HepG2 (cell line): ENCODE results near the gene ATP6V0E1. TPM values are rescaled to one million over a fixed set of nuclear protein-coding genes. Genes with fewer than 3 reads are reported as not detected.

Experiments used
- AGO2 ChIP-seq: fragments of 200-400 bp; formaldehyde crosslinking; optimal IDR thresholded peaks from 2 replicates; pipeline ENCODE3; 2017; ENCODE audit warnings: mild to moderate bottlenecking, low read depth, low read length, moderate library complexity
- ERF ChIP-seq: IDR thresholded peaks from 2 replicates; pipeline ENCODE4 v1.6.1; 2018; ENCODE audit warnings: missing biosample characterization, missing genetic modification reagents
- HDAC1 ChIP-seq: sonication (generic); formaldehyde crosslinking; IDR thresholded peaks from 2 replicates; pipeline ENCODE4 v1.5.1; 2020; ENCODE audit warnings: mild to moderate bottlenecking, missing genetic modification reagents
- HNRNPK ChIP-seq: fragments of 200-400 bp; formaldehyde crosslinking; IDR thresholded peaks from 2 replicates; pipeline ENCODE4 v1.6.1; 2018; ENCODE audit warnings: low read length, low read depth, moderate library complexity, mild to moderate bottlenecking; ENCODE audit not compliant: poor library complexity, severe bottlenecking
- RCOR2 ChIP-seq: IDR thresholded peaks from 2 replicates; pipeline ENCODE4 v1.6.1; 2016; ENCODE audit warnings: missing biosample characterization, missing genetic modification reagents
- SNAPC2 ChIP-seq: sonication (generic); formaldehyde crosslinking; IDR thresholded peaks from 2 replicates; pipeline ENCODE4 v1.8.1; 2022; ENCODE audit warnings: mild to moderate bottlenecking, missing genetic modification reagents
- ZMYM2 ChIP-seq: sonication (generic); formaldehyde crosslinking; IDR thresholded peaks from 2 replicates; pipeline ENCODE4 v1.8.0; 2022; ENCODE audit warnings: mild to moderate bottlenecking, missing genetic modification reagents
- ZNF17 ChIP-seq: sonication (generic); formaldehyde crosslinking; IDR thresholded peaks from 2 replicates; pipeline ENCODE4 v1.5.0; 2020; ENCODE audit warnings: mild to moderate bottlenecking, missing genetic modification reagents
- ZNF232 ChIP-seq: sonication (generic); formaldehyde crosslinking; IDR thresholded peaks from 2 replicates; pipeline ENCODE4 v1.4.0; 2020; ENCODE audit warnings: missing genetic modification reagents, borderline replicate concordance
- ZNF3 ChIP-seq: IDR thresholded peaks from 2 replicates; pipeline ENCODE4 v1.7.0; 2017; ENCODE audit warnings: inconsistent platforms
- ZNF367 ChIP-seq: sonication (generic); formaldehyde crosslinking; IDR thresholded peaks from 2 replicates; pipeline ENCODE4 v1.4.0; 2020; ENCODE audit warnings: missing genetic modification reagents, borderline replicate concordance
- polyA plus RNA-seq, 8 experiments: library from polyadenylated mRNA; depleted of rRNA in 3 of 8; stranded (reverse) in 7 of 8; unstranded in 1 of 8; fragments of >200 nt; fragmentation: Illumina TruSeq in 4 of 8; extraction: Trizol in 4 of 8; gene quantifications; 2 replicates each; pipeline versions ENCODE4 v1.2.1 to v1.2.3, GENCODE V29; 2011 to 2016; ENCODE audit warnings: low read depth in 4 of 8, missing spikeins in 1 of 8, mixed read lengths in 1 of 8; ENCODE audit not compliant: insufficient read depth in 1 of 8
- total RNA-seq, 5 experiments: library from RNA; depleted of rRNA; stranded (reverse); fragments of >200 nt; fragmentation: Illumina TruSeq; extraction: Trizol; gene quantifications; 2 replicates each; pipeline ENCODE4 v1.2.3, GENCODE V29; 2016; ENCODE audit warnings: low read depth in 1 of 5
- TF ChIP-seq, protein P1 (sequence below): sonication (generic); formaldehyde crosslinking; IDR thresholded peaks from 2 replicates; pipeline ENCODE4 v1.5.0; 2020; ENCODE audit warnings: mild to moderate bottlenecking, missing genetic modification reagents, borderline replicate concordance
- TF ChIP-seq, protein P2 (sequence below): sonication (generic); formaldehyde crosslinking; IDR thresholded peaks from 2 replicates; pipeline ENCODE4 v1.4.0; 2020; ENCODE audit warnings: missing genetic modification reagents
- TF ChIP-seq, protein P3 (sequence below): sonication (generic); formaldehyde crosslinking; IDR thresholded peaks from 2 replicates; pipeline ENCODE4 v1.4.0; 2020; ENCODE audit warnings: mild to moderate bottlenecking, missing genetic modification reagents
- TF ChIP-seq, protein P4 (sequence below): IDR thresholded peaks from 2 replicates; pipeline ENCODE4 v1.6.1; 2016; ENCODE audit warnings: missing compliant biosample characterization, missing genetic modification reagents, borderline replicate concordance
- TF ChIP-seq, protein P5 (sequence below): sonication (generic); formaldehyde crosslinking; conservative IDR thresholded peaks from 2 replicates; pipeline ENCODE4 v1.4.0; 2020; ENCODE audit warnings: missing genetic modification reagents
- TF ChIP-seq, protein P6 (sequence below), 2 experiments: sonication (generic) in 1 of 2; formaldehyde crosslinking in 1 of 2; IDR thresholded peaks; 2 replicates each; pipeline versions ENCODE4 v1.4.0 to v1.6.1; 2018 to 2020; ENCODE audit warnings: missing genetic modification reagents in 2 of 2, borderline replicate concordance in 1 of 2, low read depth in 1 of 2, mild to moderate bottlenecking in 1 of 2, missing biosample characterization in 1 of 2
- TF ChIP-seq, protein P7 (sequence below): sonication (generic); formaldehyde crosslinking; IDR thresholded peaks from 2 replicates; pipeline ENCODE4 v1.5.0; 2020; ENCODE audit warnings: missing genetic modification reagents

Gene ATP6V0E1
- total and polyA plus RNA-seq, 2 of the 13 experiments (the other 11 are each of a cell fraction or from before 2014, with no cell fraction given) = 143 to 215 TPM

DNA sequence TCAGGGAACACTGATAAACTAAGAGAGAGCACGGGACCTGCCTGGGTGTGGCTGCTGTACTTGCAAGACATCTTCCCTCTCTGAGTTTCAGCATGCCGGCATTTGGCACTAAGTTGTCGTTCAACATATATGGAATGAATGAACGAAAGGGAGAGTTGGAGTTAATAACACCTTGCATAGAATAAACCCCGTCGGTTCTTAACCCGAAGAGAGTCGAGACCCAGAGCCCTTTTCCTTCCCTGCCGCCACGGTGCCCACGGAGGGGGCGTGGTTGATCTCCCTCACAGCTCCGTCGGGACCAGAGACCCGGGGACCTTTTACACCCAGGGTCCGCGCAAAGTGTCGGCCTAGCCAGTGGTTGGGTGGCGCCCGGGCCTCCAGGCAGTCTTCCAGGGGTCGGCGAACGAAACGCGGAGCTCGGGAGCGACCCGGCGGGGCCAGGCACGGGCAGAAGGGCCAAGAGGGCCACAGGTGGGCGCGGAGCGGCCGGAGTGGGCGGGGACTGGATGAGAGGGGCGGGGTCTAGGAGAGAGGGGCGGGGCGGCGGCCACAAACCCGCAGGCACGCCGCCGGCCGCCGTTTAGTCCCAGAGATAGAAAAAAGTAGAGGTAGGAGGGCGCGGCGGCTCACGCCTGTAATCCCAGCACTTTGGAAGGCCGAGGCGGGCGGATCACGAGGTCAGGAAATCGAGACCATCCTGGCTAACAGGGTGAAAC, 25.1 kb upstream of the ATP6V0E1 start (continued):
- TF ChIP-seq, protein P1, sequence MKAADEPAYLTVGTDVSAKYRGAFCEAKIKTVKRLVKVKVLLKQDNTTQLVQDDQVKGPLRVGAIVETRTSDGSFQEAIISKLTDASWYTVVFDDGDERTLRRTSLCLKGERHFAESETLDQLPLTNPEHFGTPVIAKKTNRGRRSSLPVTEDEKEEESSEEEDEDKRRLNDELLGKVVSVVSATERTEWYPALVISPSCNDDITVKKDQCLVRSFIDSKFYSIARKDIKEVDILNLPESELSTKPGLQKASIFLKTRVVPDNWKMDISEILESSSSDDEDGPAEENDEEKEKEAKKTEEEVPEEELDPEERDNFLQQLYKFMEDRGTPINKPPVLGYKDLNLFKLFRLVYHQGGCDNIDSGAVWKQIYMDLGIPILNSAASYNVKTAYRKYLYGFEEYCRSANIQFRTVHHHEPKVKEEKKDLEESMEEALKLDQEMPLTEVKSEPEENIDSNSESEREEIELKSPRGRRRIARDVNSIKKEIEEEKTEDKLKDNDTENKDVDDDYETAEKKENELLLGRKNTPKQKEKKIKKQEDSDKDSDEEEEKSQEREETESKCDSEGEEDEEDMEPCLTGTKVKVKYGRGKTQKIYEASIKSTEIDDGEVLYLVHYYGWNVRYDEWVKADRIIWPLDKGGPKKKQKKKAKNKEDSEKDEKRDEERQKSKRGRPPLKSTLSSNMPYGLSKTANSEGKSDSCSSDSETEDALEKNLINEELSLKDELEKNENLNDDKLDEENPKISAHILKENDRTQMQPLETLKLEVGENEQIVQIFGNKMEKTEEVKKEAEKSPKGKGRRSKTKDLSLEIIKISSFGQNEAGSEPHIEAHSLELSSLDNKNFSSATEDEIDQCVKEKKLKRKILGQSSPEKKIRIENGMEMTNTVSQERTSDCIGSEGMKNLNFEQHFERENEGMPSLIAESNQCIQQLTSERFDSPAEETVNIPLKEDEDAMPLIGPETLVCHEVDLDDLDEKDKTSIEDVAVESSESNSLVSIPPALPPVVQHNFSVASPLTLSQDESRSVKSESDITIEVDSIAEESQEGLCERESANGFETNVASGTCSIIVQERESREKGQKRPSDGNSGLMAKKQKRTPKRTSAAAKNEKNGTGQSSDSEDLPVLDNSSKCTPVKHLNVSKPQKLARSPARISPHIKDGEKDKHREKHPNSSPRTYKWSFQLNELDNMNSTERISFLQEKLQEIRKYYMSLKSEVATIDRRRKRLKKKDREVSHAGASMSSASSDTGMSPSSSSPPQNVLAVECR (CRISPR knock-in tag) = peak; percentile 23; the same call in 1 of the 2 replicates
- no peak for TF ChIP-seq ERF
- TF ChIP-seq, protein P2, sequence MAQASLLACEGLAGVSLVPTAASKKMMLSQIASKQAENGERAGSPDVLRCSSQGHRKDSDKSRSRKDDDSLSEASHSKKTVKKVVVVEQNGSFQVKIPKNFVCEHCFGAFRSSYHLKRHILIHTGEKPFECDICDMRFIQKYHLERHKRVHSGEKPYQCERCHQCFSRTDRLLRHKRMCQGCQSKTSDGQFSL (CRISPR knock-in tag) = no peak
- TF ChIP-seq, protein P3, sequence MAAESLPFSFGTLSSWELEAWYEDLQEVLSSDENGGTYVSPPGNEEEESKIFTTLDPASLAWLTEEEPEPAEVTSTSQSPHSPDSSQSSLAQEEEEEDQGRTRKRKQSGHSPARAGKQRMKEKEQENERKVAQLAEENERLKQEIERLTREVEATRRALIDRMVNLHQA (CRISPR knock-in tag) = no peak
- no peak for TF ChIP-seq ZNF367
- peak; percentile 58 for TF ChIP-seq AGO2
- TF ChIP-seq RCOR2 (CRISPR knock-in tag) = no peak
- TF ChIP-seq, protein P4, sequence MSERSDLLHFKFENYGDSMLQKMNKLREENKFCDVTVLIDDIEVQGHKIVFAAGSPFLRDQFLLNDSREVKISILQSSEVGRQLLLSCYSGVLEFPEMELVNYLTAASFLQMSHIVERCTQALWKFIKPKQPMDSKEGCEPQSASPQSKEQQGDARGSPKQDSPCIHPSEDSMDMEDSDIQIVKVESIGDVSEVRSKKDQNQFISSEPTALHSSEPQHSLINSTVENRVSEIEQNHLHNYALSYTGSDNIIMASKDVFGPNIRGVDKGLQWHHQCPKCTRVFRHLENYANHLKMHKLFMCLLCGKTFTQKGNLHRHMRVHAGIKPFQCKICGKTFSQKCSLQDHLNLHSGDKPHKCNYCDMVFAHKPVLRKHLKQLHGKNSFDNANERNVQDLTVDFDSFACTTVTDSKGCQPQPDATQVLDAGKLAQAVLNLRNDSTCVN = no peak
- TF ChIP-seq HDAC1 (CRISPR knock-in tag) = 0 out of 2 replicates have a peak, but pooled peaks have one; percentile 3
- TF ChIP-seq ZNF3 = no peak
- TF ChIP-seq ZMYM2 (CRISPR knock-in tag) = peak; percentile 60; the same call in 1 of the 2 replicates
- no peak for TF ChIP-seq ZNF17 (CRISPR knock-in tag)
- no peak for TF ChIP-seq HNRNPK
- TF ChIP-seq, protein P5, sequence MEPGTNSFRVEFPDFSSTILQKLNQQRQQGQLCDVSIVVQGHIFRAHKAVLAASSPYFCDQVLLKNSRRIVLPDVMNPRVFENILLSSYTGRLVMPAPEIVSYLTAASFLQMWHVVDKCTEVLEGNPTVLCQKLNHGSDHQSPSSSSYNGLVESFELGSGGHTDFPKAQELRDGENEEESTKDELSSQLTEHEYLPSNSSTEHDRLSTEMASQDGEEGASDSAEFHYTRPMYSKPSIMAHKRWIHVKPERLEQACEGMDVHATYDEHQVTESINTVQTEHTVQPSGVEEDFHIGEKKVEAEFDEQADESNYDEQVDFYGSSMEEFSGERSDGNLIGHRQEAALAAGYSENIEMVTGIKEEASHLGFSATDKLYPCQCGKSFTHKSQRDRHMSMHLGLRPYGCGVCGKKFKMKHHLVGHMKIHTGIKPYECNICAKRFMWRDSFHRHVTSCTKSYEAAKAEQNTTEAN (CRISPR knock-in tag) = no peak
- TF ChIP-seq, protein P6, sequence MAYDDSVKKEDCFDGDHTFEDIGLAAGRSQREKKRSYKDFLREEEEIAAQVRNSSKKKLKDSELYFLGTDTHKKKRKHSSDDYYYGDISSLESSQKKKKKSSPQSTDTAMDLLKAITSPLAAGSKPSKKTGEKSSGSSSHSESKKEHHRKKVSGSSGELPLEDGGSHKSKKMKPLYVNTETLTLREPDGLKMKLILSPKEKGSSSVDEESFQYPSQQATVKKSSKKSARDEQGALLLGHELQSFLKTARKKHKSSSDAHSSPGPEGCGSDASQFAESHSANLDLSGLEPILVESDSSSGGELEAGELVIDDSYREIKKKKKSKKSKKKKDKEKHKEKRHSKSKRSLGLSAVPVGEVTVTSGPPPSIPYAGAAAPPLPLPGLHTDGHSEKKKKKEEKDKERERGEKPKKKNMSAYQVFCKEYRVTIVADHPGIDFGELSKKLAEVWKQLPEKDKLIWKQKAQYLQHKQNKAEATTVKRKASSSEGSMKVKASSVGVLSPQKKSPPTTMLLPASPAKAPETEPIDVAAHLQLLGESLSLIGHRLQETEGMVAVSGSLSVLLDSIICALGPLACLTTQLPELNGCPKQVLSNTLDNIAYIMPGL (CRISPR knock-in tag; IDR thresholded peaks at IDR 0.05; ENCODE audit: borderline replicate concordance in 1 of 2, low read depth in 1 of 2) = 0 out of 4 replicates have a peak, but pooled peaks of 1 of the 2 experiments have one; percentile 9
- TF ChIP-seq, protein P7, sequence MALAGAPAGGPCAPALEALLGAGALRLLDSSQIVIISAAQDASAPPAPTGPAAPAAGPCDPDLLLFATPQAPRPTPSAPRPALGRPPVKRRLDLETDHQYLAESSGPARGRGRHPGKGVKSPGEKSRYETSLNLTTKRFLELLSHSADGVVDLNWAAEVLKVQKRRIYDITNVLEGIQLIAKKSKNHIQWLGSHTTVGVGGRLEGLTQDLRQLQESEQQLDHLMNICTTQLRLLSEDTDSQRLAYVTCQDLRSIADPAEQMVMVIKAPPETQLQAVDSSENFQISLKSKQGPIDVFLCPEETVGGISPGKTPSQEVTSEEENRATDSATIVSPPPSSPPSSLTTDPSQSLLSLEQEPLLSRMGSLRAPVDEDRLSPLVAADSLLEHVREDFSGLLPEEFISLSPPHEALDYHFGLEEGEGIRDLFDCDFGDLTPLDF (CRISPR knock-in tag) = no peak
- peak; percentile 62 for TF ChIP-seq SNAPC2
- TF ChIP-seq ZNF232 (CRISPR knock-in tag) = 0 out of 2 replicates have a peak, but pooled peaks have one; percentile 12
